OCI-LY7 (cell line): ENCODE results near the gene LRBA. TPM values are rescaled to one million over a fixed set of nuclear protein-coding genes. Genes with fewer than 3 reads are reported as not detected.

Experiments
- BruUV-seq: library from RNA; stranded (reverse); fragments of 400-500 nt; replicated peaks from 2 replicates; lab custom pipeline; 2021; lab: Mats Ljungman, UMichigan
- CTCF ChIA-PET: fragments of 300-600 bp; sonication (Branson Sonifier 250); formaldehyde crosslinking; loops from one replicate; lab custom pipeline; 2022; ENCODE audit warnings: antibody characterized with exemption; ENCODE audit not compliant: unreplicated experiment; lab: Charles Lee
- POLR2A ChIA-PET: fragments of 300-600 bp; sonication (Branson Sonifier 250); formaldehyde crosslinking; loops from one replicate; lab custom pipeline; 2022; ENCODE audit warnings: antibody characterized with exemption; lab: Charles Lee
- DNase-seq: peaks from one replicate; pipeline ENCODE4 v3.0.0-alpha.2; 2015; ENCODE audit warnings: low spot score
- H2AFZ ChIP-seq: fragments of 200-600 bp; sonication (generic), shearing (Covaris generic); 2 replicates; pipeline ENCODE4 v1.6.1; 2014; ENCODE audit warnings: mild to moderate bottlenecking, antibody characterized with exemption, low read length, moderate library complexity
- H3K27ac ChIP-seq: fragments of 200-600 bp; sonication (generic); 2 replicates; pipeline ENCODE4 v1.5.1; 2014; ENCODE audit warnings: mixed run types, low read depth, mild to moderate bottlenecking, moderate library complexity, low read length, inconsistent platforms; ENCODE audit not compliant: poor library complexity, severe bottlenecking
- H3K36me3 ChIP-seq: fragments of 200-600 bp; sonication (generic); 2 replicates; pipeline ENCODE4 v1.6.1; 2014; ENCODE audit warnings: mild to moderate bottlenecking, antibody characterized with exemption, low read length, moderate library complexity, mixed read lengths; ENCODE audit not compliant: insufficient read depth
- H3K4me1 ChIP-seq: fragments of 200-600 bp; sonication (generic); 2 replicates; pipeline ENCODE4 v1.5.1; 2014; ENCODE audit warnings: mild to moderate bottlenecking, low read length; ENCODE audit not compliant: insufficient read depth, poor library complexity, severe bottlenecking
- H3K4me2 ChIP-seq: fragments of 200-600 bp; sonication (generic); 2 replicates; pipeline ENCODE4 v1.6.1; 2014; ENCODE audit warnings: mild to moderate bottlenecking, low read length
- H3K4me3 ChIP-seq: fragments of 200-600 bp; sonication (generic); 2 replicates; pipeline ENCODE4 v1.5.1; 2014; ENCODE audit warnings: mild to moderate bottlenecking, low read depth, low read length; ENCODE audit not compliant: poor library complexity, severe bottlenecking
- H3K79me2 ChIP-seq: fragments of 200-600 bp; sonication (generic); 2 replicates; pipeline ENCODE4 v1.6.1; 2016; ENCODE audit warnings: low read depth, mild to moderate bottlenecking, low read length, moderate library complexity, mixed read lengths; ENCODE audit not compliant: insufficient read depth
- H3K9me2 ChIP-seq: fragments of 200-600 bp; sonication (generic); 2 replicates; pipeline ENCODE4 v1.6.1; 2016; ENCODE audit warnings: mild to moderate bottlenecking, low read length, mixed read lengths; ENCODE audit not compliant: insufficient read depth
- H3K9me3 ChIP-seq: fragments of 200-600 bp; sonication (generic); 2 replicates; pipeline ENCODE4 v1.6.1; 2014; ENCODE audit warnings: mild to moderate bottlenecking, mixed run types, low read length, mixed read lengths
- H4K20me1 ChIP-seq: fragments of 200-600 bp; sonication (generic); 2 replicates; pipeline ENCODE4 v1.6.1; 2014; ENCODE audit warnings: mild to moderate bottlenecking, antibody characterized with exemption, low read length, moderate library complexity, mixed read lengths; ENCODE audit not compliant: insufficient read depth
- EZH2phosphoT487 ChIP-seq: fragments of 200-600 bp; sonication (generic); IDR thresholded peaks from 2 replicates; pipeline ENCODE4 v1.6.1; 2018; ENCODE audit warnings: low read depth, borderline replicate concordance, mild to moderate bottlenecking, mixed run types, antibody characterized with exemption, low read length, moderate library complexity, mixed read lengths
- intact Hi-C: fragments of 100-400 bp; cut with micrococcal nuclease; formaldehyde crosslinking; loops from one replicate; pipeline ENCODE4 v1.10.0; 2022; ENCODE audit not compliant: unreplicated experiment
- total RNA-seq, 2 experiments: library from RNA; depleted of rRNA in 1 of 2; stranded (reverse); fragments of >200 nt in 1 of 2; shearing (Covaris generic) in 1 of 2; gene quantifications; 2 replicates each; pipeline ENCODE4 v1.2.3, GENCODE V29; 2014 to 2022
- TF ChIP-seq, protein P1 (sequence below): fragments of 200-600 bp; sonication (generic); conservative IDR thresholded peaks from 2 replicates; pipeline ENCODE4 v1.5.1; 2014; ENCODE audit warnings: mild to moderate bottlenecking, antibody characterized with exemption, low read length, moderate library complexity, mixed read lengths

Gene LRBA
- total RNA-seq, 2 experiments from 2014 or later = 60.4 to 66.7 TPM

DNA sequence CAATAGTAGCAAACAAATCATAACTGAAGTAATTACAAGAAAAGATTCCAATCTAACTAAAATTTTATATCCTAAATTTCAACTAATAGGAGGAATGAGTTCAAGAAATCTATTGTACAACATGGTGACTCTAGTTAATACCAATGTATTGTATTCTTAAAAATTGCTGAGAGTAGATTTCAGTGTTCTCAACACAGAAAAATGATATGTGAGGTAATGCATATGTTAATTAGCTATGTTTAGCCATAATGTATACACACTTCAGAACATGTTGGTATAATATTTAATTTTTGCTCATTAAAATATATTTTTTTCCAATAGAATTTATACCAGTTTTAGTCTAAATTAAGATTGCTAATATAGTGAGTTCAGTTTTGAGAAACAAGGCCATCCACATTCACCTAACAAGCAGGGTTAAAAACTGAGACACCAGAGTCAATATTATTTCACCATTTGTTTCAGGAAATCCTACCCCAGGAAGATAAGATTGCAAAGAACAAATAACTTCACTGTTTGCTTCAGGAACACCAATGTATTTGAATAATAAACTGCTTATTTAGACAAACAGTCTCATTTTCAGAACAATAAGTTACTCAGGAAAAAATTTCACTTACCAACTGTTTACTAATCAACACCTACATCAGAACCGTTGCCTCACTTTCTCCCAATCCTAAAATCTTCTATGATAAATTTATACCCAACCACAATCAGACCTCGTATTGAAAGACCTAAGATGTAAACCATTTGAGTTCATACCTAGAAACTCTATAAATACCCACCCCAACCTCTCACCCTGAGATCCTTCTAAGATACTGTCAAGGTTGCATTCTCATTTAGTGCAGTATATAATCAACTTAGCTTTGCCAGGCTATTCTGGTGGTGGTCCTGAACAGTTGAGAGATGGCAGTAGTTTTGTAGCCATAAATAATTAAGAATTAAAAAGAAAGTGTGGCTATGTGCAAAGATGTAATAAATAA, 300.3 kb downstream of the LRBA start:
- intact Hi-C loops = no loop called here
- Histone ChIP-seq H4K20me1 (no peaks in the 10 kb centered on the region), H3K79me2 (no peaks in the 10 kb centered on the region), H3K9me2 (no peaks in the 10 kb centered on the region), H3K4me2 (no peak overlapping the region), H3K4me1 (no peaks in the 10 kb centered on the region), H3K4me3 (no peak overlapping the region), H2AFZ (no peak overlapping the region), H3K27ac (no peak overlapping the region), H3K36me3 (no peaks in the 10 kb centered on the region), H3K9me3 (no peaks in the 10 kb centered on the region)
- TF ChIP-seq EZH2phosphoT487 = no peak
- TF ChIP-seq, protein P1, sequence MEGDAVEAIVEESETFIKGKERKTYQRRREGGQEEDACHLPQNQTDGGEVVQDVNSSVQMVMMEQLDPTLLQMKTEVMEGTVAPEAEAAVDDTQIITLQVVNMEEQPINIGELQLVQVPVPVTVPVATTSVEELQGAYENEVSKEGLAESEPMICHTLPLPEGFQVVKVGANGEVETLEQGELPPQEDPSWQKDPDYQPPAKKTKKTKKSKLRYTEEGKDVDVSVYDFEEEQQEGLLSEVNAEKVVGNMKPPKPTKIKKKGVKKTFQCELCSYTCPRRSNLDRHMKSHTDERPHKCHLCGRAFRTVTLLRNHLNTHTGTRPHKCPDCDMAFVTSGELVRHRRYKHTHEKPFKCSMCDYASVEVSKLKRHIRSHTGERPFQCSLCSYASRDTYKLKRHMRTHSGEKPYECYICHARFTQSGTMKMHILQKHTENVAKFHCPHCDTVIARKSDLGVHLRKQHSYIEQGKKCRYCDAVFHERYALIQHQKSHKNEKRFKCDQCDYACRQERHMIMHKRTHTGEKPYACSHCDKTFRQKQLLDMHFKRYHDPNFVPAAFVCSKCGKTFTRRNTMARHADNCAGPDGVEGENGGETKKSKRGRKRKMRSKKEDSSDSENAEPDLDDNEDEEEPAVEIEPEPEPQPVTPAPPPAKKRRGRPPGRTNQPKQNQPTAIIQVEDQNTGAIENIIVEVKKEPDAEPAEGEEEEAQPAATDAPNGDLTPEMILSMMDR = no peak
- BruUV-seq = no TSS peak
- DNase-seq = no peak
- ChIA-PET CTCF (no interaction called here), POLR2A (interaction anchor here (2.3 kb wide), 1 partner anchor 9 kb away, joined by 7 read pairs; no protein-coding TSS in a partner anchor)

DNA sequence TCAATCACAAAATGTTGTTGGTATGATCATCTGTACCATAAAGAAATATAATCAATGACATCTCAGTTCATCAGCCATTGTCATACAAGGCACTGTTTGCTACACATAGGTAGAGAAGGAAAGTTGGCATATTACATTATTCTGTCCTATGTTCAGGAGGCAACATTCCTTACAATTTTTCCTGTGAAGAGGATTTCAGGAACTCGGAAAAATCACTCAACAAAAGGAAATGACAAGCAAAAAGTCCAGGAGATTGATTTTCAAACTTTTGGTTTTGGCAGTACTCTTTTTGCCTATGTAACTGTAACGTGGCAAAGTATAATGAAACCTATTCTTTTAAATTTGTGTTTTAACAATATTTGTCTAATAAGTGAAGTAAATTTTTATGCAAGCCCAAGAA, 301.8 kb downstream of the LRBA start:
- no peaks in the 10 kb centered on the region for H4K20me1 ChIP-seq
- no peaks in the 10 kb centered on the region for H3K36me3 ChIP-seq
- no peak for DNase-seq
- no peak overlapping the region for H3K27ac ChIP-seq
- H2AFZ ChIP-seq = no peak overlapping the region
- no peak overlapping the region for H3K4me3 ChIP-seq
- ChIA-PET CTCF (no interaction called here), POLR2A (no interaction called here)
- intact Hi-C loops = no loop called here
- H3K4me1 ChIP-seq = no peaks in the 10 kb centered on the region
- H3K9me2 ChIP-seq = no peaks in the 10 kb centered on the region
- no TSS peak for BruUV-seq
- H3K79me2 ChIP-seq = no peaks in the 10 kb centered on the region
- H3K9me3 ChIP-seq = no peaks in the 10 kb centered on the region
- H3K4me2 ChIP-seq = no peak overlapping the region
- TF ChIP-seq, protein P1 = no peak
- no peak for TF ChIP-seq EZH2phosphoT487
